Measurements from ENCODE around the gene MED17.

MED17 gene

GRCh38 chr11:93819966-93820695 lies 36.0 kb downstream of the MED17 start:
- no peaks in the 10 kb centered on the region for H3K9me3 ChIP-seq
- TF ChIP-seq CTCF (IDR thresholded peaks at IDR 0.05; ENCODE audit: low read depth, low read length), result no peak
- DNase-seq, result no peak
- H3K27me3 ChIP-seq, result no peaks in the 10 kb centered on the region
- H3K4me1 ChIP-seq, result peaks cover 8% of the 10 kb centered on the region
- H3K4me3 ChIP-seq (ENCODE audit: low read depth, low read length), result no peak overlapping the region
- H3K36me3 ChIP-seq, result peaks cover 3% of the 10 kb centered on the region

GRCh38 chr11:93820847-93821246 lies 36.8 kb downstream of the MED17 start:
- TF ChIP-seq CTCF (IDR thresholded peaks at IDR 0.05; ENCODE audit: low read depth, low read length), result no peak
- Histone ChIP-seq H3K4me3 (ENCODE audit: low read depth, low read length) (no peak overlapping the region), H3K9me3 (no peaks in the 10 kb centered on the region), H3K36me3 (peaks cover 2% of the 10 kb centered on the region), H3K27me3 (no peaks in the 10 kb centered on the region), H3K4me1 (peaks cover 8% of the 10 kb centered on the region)
- no peak for DNase-seq

- Histone ChIP-seq H3K36me3 (no peaks in the 10 kb centered on the region; the same call in 1 of the 2 replicates), H3K27me3 (no peaks in the 10 kb centered on the region), H3K4me1 (peaks cover 8% of the 10 kb centered on the region), H3K9me3 (no peaks in the 10 kb centered on the region), H3K4me3 (ENCODE audit: low read depth, low read length) (no peak overlapping the region)
- no peak for TF ChIP-seq CTCF (IDR thresholded peaks at IDR 0.05; ENCODE audit: low read depth, low read length)
- DNase-seq, result no peak
Measured at GRCh38 chr11:93821617-93822016, 37.5 kb downstream of the MED17 start.

- Histone ChIP-seq H3K4me1 (peaks cover 5% of the 10 kb centered on the region), H3K4me3 (ENCODE audit: low read depth, low read length) (no peak overlapping the region), H3K36me3 (no peaks in the 10 kb centered on the region; the same call in 1 of the 2 replicates), H3K27me3 (no peaks in the 10 kb centered on the region), H3K9me3 (no peaks in the 10 kb centered on the region)
- no peak for DNase-seq
- no peak for TF ChIP-seq CTCF (IDR thresholded peaks at IDR 0.05; ENCODE audit: low read depth, low read length)
Measured at GRCh38 chr11:93822359-93822758, 38.3 kb downstream of the MED17 start.

GRCh38 chr11:93823210-93823609 lies 39.1 kb downstream of the MED17 start:
- H3K4me3 ChIP-seq (ENCODE audit: low read depth, low read length), result no peak overlapping the region
- H3K27me3 ChIP-seq, result no peaks in the 10 kb centered on the region

More at GRCh38 chr11:93823210-93823609, 39.1 kb downstream of the MED17 start:
- no peaks in the 10 kb centered on the region for H3K4me1 ChIP-seq
- DNase-seq, result no peak
- no peaks in the 10 kb centered on the region for H3K9me3 ChIP-seq
- no peaks in the 10 kb centered on the region for H3K36me3 ChIP-seq
- no peak for TF ChIP-seq CTCF (IDR thresholded peaks at IDR 0.05; ENCODE audit: low read depth, low read length)

All from BE2C (cell line).